Measurements from ENCODE around the gene HDAC1.

The HDAC1 gene

DNA sequence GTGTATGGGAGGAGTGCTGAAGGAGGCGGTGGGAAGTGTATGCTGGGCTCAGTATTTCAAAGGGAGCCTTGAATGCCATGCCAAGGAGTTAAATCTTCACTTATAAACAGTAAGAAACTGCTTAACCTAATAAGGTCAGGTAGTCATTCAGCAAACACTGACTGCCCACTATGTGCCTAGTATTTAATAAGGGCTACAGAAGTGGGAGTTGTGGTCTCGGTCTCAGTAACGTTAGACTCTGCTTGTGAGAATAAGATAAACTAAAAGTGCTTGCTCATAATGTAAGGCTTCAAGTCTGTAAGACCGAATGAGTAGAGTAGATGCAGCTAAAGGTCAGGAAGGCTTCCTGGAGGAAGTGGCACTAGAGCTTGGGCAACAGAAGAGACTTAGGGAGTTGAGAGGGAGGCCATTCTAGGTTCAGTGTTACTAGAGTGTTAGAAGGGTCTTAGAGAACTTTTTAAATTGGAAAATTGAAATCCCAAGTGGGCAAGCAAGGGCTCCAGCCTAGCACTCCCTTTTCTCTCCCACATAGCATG, 38.1 kb downstream of the HDAC1 start:
- TF ChIP-seq POLR2AphosphoS5 (IDR thresholded peaks at IDR 0.05; ENCODE audit: low read depth, low read length) (no peak), TAF1 (IDR thresholded peaks at IDR 0.05; ENCODE audit: borderline replicate concordance, insufficient read depth, low read length) (no peak), FOXP2 (optimal IDR thresholded peaks at IDR 0.05; ENCODE audit: borderline replicate concordance, extremely low read depth, extremely low read length, insufficient read depth) (no peak), SIN3A (IDR thresholded peaks at IDR 0.05; ENCODE audit: borderline replicate concordance, insufficient read depth, low read length) (no peak)
- TF ChIP-seq, protein P1, sequence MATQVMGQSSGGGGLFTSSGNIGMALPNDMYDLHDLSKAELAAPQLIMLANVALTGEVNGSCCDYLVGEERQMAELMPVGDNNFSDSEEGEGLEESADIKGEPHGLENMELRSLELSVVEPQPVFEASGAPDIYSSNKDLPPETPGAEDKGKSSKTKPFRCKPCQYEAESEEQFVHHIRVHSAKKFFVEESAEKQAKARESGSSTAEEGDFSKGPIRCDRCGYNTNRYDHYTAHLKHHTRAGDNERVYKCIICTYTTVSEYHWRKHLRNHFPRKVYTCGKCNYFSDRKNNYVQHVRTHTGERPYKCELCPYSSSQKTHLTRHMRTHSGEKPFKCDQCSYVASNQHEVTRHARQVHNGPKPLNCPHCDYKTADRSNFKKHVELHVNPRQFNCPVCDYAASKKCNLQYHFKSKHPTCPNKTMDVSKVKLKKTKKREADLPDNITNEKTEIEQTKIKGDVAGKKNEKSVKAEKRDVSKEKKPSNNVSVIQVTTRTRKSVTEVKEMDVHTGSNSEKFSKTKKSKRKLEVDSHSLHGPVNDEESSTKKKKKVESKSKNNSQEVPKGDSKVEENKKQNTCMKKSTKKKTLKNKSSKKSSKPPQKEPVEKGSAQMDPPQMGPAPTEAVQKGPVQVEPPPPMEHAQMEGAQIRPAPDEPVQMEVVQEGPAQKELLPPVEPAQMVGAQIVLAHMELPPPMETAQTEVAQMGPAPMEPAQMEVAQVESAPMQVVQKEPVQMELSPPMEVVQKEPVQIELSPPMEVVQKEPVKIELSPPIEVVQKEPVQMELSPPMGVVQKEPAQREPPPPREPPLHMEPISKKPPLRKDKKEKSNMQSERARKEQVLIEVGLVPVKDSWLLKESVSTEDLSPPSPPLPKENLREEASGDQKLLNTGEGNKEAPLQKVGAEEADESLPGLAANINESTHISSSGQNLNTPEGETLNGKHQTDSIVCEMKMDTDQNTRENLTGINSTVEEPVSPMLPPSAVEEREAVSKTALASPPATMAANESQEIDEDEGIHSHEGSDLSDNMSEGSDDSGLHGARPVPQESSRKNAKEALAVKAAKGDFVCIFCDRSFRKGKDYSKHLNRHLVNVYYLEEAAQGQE (IDR thresholded peaks at IDR 0.05; ENCODE audit: insufficient read depth in 1 of 2, low read depth in 2 of 2, low read length in 2 of 2), result no peak

DNA sequence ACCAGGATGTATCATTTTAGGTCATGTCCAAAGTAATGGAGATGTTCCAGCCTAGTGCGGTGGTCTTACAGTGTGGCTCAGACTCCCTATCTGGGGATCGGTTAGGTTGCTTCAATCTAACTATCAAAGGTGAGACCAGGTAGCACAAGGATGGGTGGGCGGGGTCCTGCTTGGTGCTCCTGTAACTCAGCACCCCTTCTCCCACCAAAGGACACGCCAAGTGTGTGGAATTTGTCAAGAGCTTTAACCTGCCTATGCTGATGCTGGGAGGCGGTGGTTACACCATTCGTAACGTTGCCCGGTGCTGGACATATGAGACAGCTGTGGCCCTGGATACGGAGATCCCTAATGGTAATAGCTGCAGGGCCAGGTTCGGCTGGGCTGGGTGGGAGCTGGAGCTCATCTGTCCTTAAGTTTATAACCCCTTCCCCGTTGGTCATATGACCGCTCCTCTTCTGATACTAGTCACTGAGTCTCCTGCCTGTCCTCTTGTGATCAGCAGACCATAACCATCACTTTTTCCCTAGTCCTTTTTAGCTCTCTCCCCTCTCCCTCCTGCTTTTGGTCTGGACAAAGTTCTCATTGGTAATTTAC, 38.8 kb downstream of the HDAC1 start:
- no peak for TF ChIP-seq FOXP2 (optimal IDR thresholded peaks at IDR 0.05; ENCODE audit: borderline replicate concordance, extremely low read depth, extremely low read length, insufficient read depth)
- no peak for TF ChIP-seq SIN3A (IDR thresholded peaks at IDR 0.05; ENCODE audit: borderline replicate concordance, insufficient read depth, low read length)
- TF ChIP-seq TAF1 (IDR thresholded peaks at IDR 0.05; ENCODE audit: borderline replicate concordance, insufficient read depth, low read length), result no peak
- TF ChIP-seq, protein P1 (IDR thresholded peaks at IDR 0.05; ENCODE audit: insufficient read depth in 1 of 2, low read depth in 2 of 2, low read length in 2 of 2), result no peak
- no peak for TF ChIP-seq POLR2AphosphoS5 (IDR thresholded peaks at IDR 0.05; ENCODE audit: low read depth, low read length)

DNA sequence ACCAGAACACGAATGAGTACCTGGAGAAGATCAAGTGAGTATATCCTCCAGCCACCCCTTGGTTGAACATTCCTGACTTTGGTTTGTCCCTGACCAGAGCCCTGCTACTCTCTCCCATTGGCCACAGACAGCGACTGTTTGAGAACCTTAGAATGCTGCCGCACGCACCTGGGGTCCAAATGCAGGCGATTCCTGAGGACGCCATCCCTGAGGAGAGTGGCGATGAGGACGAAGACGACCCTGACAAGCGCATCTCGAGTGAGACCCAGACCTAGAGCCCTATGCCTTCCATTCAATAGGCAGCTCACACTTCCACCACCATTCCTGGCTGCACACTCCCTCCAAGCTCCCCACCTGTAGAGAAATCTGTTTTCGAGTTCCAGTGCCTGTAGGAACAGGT, 39.7 kb downstream of the HDAC1 start:
- TF ChIP-seq SIN3A (IDR thresholded peaks at IDR 0.05; ENCODE audit: borderline replicate concordance, insufficient read depth, low read length) (no peak), TAF1 (IDR thresholded peaks at IDR 0.05; ENCODE audit: borderline replicate concordance, insufficient read depth, low read length) (no peak), FOXP2 (optimal IDR thresholded peaks at IDR 0.05; ENCODE audit: borderline replicate concordance, extremely low read depth, extremely low read length, insufficient read depth) (no peak), POLR2AphosphoS5 (IDR thresholded peaks at IDR 0.05; ENCODE audit: low read depth, low read length) (no peak)
- TF ChIP-seq, protein P1 (IDR thresholded peaks at IDR 0.05; ENCODE audit: insufficient read depth in 1 of 2, low read depth in 2 of 2, low read length in 2 of 2), result no peak

DNA sequence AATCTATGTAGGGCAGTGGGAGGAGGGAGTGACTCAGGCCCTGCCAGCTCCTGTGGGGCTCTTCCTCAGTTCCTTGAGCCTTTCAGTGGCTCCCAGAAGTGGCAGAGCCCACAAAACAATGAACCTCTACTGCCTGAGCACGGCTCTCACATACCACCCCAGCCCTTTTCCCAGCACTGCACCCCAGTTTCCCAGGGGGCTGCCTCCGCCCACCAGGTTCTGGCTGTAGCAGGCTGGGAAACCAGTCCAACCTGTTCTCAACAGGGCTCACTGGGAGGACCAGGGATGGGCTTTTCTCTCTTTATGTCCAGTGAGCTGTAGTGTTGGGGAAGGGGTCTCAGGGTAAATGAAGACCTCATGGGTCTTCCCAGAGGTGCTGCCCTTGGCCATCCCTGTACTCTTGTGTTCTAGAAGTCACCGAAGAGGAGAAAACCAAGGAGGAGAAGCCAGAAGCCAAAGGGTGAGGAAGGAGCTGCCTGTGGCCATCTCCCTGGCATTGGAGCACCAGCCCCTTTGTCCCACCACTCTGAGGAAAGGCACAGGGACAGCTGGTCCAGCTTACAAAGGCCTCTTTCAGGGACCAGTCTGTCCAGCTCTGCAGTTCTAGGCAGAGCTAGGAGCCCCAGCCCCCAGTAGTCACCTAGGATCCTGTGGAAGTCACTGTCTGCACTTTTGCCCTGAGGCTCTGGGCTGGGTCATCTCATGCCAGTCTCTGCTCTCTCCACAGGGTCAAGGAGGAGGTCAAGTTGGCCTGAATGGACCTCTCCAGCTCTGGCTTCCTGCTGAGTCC, 40.6 kb downstream of the HDAC1 start:
- TF ChIP-seq TAF1 (IDR thresholded peaks at IDR 0.05; ENCODE audit: borderline replicate concordance, insufficient read depth, low read length) (no peak), FOXP2 (optimal IDR thresholded peaks at IDR 0.05; ENCODE audit: borderline replicate concordance, extremely low read depth, extremely low read length, insufficient read depth) (no peak), POLR2AphosphoS5 (IDR thresholded peaks at IDR 0.05; ENCODE audit: low read depth, low read length) (no peak), SIN3A (IDR thresholded peaks at IDR 0.05; ENCODE audit: borderline replicate concordance, insufficient read depth, low read length) (no peak)
- TF ChIP-seq, protein P1 (IDR thresholded peaks at IDR 0.05; ENCODE audit: insufficient read depth in 1 of 2, low read depth in 2 of 2, low read length in 2 of 2), result no peak

All from PFSK-1 (cell line).